Mucosa of descending colon (tissue), 3 donors: ENCODE data around the gene KATNB1. TPM values are rescaled to one million over a fixed set of nuclear protein-coding genes. Genes with fewer than 3 reads are reported as not detected.

Experiments
- ATAC-seq: fragments of 200-7000 bp; cut with Tn5 transposase; one replicate; pipeline ENCODE4 v1.9.1; 2020; ENCODE audit warnings: mild to moderate bottlenecking, moderate library complexity
- DNase-seq, 3 donors: peaks; one replicate each; pipeline ENCODE4 v3.0.0-alpha.2; 2020
- H3K36me3 ChIP-seq: fragments of 200-600 bp; one replicate; pipeline ENCODE4 v1.8.0; 2021; ENCODE audit warnings: low read depth, mild to moderate bottlenecking
- H3K4me1 ChIP-seq: fragments of 200-600 bp; one replicate; pipeline ENCODE4 v1.8.0; 2021; ENCODE audit warnings: low read depth, mild to moderate bottlenecking
- H3K4me3 ChIP-seq: fragments of 200-600 bp; one replicate; pipeline ENCODE4 v1.8.0; 2021; ENCODE audit warnings: mild to moderate bottlenecking
- H3K9me3 ChIP-seq: fragments of 200-600 bp; one replicate; pipeline ENCODE4 v1.8.0; 2021; ENCODE audit warnings: mild to moderate bottlenecking
- CTCF ChIP-seq: fragments of 200-600 bp; IDR thresholded peaks from one replicate; pipeline ENCODE4 v1.8.0; 2022; ENCODE audit warnings: antibody characterized with exemption, mild to moderate bottlenecking
- intact Hi-C, 2 donors: fragments of 100-400 bp; cut with DNase I in 1 of 2; cut with micrococcal nuclease in 1 of 2; formaldehyde crosslinking; loops; one replicate each; pipeline versions ENCODE4 v1.11.0 to v1.11.1; 2022; cut with DNase I, micrococcal nuclease
- total RNA-seq, 3 donors: library from RNA; stranded (reverse); fragmentation: NEBNext Ultra II Directional in 2 of 3; extraction: Animal tissue kit (Norgen Biotek cat#: 25700) in 2 of 3; gene quantifications; one replicate each; pipeline versions ENCODE4 v1.2.1 to v1.2.4, GENCODE V29; 2021 to 2023
- donor health status: DM: no; HTN: no; CAD: no; lungs with moderate emphysema.
- donor health status: DM: no; HTN: no; CAD: no.
- donor health status: DM: no; HTN: yes; CAD: no.

The KATNB1 gene
- total RNA-seq, 3 donors from 2014 or later, result 12.8 to 21.1 (median 17.9) TPM

DNA sequence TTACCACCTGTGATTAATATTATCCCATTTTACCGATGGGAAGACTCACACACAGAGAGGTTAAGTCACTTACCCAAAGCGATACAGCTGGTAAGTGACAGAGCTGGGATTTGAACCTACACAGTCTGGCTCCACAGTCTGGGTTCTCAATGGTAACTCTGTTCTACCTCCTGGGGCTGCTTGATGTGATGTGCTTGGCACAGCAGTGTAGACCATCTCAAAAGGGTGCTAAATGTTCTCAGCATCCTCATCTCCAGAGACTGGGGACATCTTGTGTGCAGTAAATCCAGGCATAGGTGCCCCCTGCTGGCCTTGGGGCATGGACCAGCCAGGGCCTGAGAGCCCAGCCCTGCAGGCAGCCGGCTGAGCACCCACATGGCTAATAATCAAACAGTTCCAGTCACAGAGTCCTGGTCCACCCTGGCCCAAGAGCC is 15.4 kb upstream of the KATNB1 start:
- intact Hi-C loops, result loop anchor here in 1 of 2 donors (10.0 kb wide), 1 partner anchor 145 kb away; no protein-coding TSS in a partner anchor
- peak; percentile 77 for ATAC-seq
- no peak for TF ChIP-seq CTCF

DNA sequence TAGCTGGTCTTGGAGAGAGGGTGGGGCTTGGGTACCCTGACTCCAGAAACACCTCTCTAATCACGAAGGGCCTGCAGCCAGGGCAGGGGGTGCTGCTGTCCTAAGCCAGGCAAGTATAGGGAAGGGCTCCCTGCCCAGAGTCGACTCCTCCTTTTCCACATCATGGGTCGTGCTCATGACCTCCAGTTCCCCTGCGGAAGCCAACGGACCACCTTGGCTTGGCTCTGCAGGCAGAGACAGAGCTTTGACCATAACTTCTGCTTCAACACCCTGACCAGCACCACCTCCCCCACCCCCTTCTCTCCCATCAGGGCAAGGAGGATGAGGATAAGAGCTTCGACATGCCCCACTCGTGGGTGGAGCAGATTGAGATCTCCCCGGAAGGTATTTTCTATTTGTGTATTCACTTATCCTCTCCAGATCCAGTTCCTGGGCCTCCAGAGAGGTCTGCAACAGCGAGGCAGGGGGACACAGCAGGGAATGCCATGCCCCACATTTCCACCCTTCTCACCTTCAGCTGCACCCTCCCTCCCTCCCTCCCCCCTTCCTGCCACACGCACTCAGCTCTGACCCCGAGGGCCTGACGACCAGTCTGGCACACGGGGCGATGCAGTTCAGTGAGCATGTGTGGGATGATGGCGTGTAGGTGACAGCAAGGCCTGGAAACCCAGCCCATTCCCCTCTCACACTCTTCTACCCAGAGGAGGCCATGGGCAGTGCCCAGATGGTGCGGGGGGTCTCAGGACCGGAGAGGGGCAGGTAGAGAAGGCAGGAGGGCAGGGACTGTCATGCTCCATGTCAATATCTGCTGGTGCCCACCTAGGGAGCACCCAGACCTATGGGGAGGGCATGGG is 14.0 kb upstream of the KATNB1 start:
- no peaks in the 10 kb centered on the region for H3K9me3 ChIP-seq
- ATAC-seq (no peak), DNase-seq (no peak)
- H3K36me3 ChIP-seq, result no peaks in the 10 kb centered on the region
- intact Hi-C loops, result loop anchor here in 1 of 2 donors (10.0 kb wide), 1 partner anchor 147 kb away; no protein-coding TSS in a partner anchor
- no peak overlapping the region for H3K4me3 ChIP-seq
- TF ChIP-seq CTCF, result no peak
- H3K4me1 ChIP-seq, result no peaks in the 10 kb centered on the region

More for the DNA sequence above, 15.4 kb upstream of the KATNB1 start:
- Histone ChIP-seq H3K4me1 (no peaks in the 10 kb centered on the region), H3K4me3 (no peak overlapping the region), H3K36me3 (no peaks in the 10 kb centered on the region), H3K9me3 (no peaks in the 10 kb centered on the region)
- peak in 2 of 3 donors; percentile 75 to 79 for DNase-seq

- Histone ChIP-seq H3K4me3 (no peak overlapping the region), H3K4me1 (no peaks in the 10 kb centered on the region), H3K36me3 (no peaks in the 10 kb centered on the region), H3K9me3 (no peaks in the 10 kb centered on the region)
- TF ChIP-seq CTCF, result no peak
- ATAC-seq, result no peak
- no peak for DNase-seq
- intact Hi-C loops, result loop anchor here in 1 of 2 donors (10.0 kb wide), 1 partner anchor 147 kb away; no protein-coding TSS in a partner anchor
These were observed 13.4 kb upstream of the KATNB1 start for GRCh38 chr16:57722210-57722499.

GRCh38 chr16:57722651-57723050 is 12.9 kb upstream of the KATNB1 start:
- no peaks in the 10 kb centered on the region for H3K4me1 ChIP-seq
- DNase-seq (no peak), ATAC-seq (no peak)
- H3K9me3 ChIP-seq, result no peaks in the 10 kb centered on the region
- TF ChIP-seq CTCF, result no peak
- no peaks in the 10 kb centered on the region for H3K36me3 ChIP-seq
- intact Hi-C loops, result loop anchor here in 1 of 2 donors (10.0 kb wide), 1 partner anchor 148 kb away; no protein-coding TSS in a partner anchor
- no peak overlapping the region for H3K4me3 ChIP-seq

DNA sequence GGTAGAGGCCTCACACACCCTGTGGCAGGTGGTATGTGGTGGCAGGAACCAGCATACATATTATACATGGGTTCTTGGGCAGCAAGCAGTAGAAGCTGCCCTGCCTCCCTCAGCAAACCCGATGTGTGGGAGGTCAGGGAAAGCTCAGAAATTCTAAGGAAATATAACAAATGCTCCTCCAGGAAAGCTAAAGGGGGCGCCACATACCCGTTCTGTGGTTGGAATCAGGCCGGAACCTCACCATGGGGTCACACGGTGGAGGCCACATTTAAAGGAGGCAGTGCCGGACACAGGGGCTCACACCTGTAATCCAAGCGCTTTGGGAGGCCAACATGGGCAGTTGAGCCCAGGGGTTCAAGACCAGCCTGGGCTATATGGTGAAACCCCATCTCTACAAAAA is 12.4 kb upstream of the KATNB1 start:
- H3K36me3 ChIP-seq, result no peaks in the 10 kb centered on the region
- H3K9me3 ChIP-seq, result no peaks in the 10 kb centered on the region
- intact Hi-C loops, result loop anchor here in 1 of 2 donors (10.0 kb wide), 1 partner anchor 148 kb away; no protein-coding TSS in a partner anchor
- H3K4me3 ChIP-seq, result no peak overlapping the region
- no peaks in the 10 kb centered on the region for H3K4me1 ChIP-seq
- ATAC-seq (no peak), DNase-seq (no peak)
- no peak for TF ChIP-seq CTCF
